ENCODE measurements around the gene MIOS.

- TF ChIP-seq POLR2A (IDR thresholded peaks at IDR 0.05) (no peak), CTCF (IDR thresholded peaks at IDR 0.05) (no peak)
These were observed 88.5 kb downstream of the MIOS start for GRCh38 chr7:7654964-7655715.
